Activated gamma-delta T cell treated with Interleukin-2 at 50 U/mL for 16 hours (primary cell): ENCODE measurements around the gene SHISA8.
"Not testable (repeated sequence)": the region's sequence is repeated elsewhere in the genome, so short reads cannot be mapped to it uniquely, and the experiment has no call there.

Experiments used
- DNase-seq: peaks from one replicate; pipeline ENCODE4 v3.0.0-alpha.2; 2020

Gene SHISA8

DNA sequence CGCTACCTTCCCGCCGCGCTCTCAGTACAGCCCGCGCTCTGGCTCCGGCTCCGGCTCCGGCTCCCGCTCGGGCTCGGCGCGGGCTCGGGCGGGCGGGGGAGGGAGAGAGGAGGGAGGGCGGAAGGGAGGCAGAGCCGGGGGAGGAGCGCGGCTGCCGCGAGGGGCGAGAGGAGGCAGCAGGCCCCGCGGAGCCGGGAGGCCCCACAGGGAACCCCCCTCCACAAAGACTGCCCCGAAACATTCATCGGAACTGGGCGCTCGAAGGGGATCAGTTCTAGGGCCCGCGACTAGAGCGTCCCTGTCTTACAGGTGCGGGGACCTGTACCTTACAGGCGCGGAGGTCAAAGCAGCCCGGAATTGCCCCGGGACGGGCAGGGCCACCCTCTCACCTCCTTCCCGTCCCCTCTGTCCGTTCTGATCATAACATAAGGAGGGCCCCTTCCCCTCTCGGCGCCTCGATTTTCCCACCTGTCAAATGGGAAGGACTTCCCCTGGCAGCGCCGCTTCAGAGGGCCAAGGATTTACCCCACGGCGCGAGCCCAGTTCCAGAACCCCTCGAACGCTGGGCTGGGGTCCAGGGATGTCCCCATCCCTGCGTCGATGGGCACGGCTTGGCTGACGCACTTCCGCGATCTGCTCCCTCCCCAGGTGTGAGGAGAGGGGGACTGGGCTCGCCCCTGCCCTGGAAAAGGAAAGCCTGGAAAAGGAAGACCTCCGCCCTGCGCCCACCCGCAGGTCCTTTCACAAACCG is at the start of gene SHISA8:
Gene SHISA8, minus strand, starts transcription at position 40 of the 751 bp plus-strand sequence. CDS start 407 bp downstream, outside the sequence.
- DNase-seq, result peak; percentile 49

DNA sequence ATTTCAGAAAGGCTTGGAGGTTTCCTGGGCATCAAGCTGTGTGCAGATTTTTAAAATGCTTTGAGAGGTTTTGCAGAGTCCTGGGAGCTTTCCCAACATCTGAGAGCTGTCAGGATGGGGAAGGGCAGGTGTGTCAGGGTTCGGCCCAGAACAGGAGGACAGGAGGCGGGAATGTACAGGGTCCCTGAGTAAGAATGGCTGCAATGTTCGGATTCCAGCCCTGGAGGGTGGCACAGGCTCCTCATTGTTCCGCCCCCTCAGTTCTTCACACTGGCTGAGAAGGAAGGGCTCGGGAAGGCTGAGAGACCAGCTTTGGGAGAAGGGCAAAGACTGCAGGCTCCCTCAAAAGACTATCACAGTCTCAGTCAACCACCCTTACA is 49.2 kb upstream of the SHISA8 start:
- no peak for DNase-seq

DNA sequence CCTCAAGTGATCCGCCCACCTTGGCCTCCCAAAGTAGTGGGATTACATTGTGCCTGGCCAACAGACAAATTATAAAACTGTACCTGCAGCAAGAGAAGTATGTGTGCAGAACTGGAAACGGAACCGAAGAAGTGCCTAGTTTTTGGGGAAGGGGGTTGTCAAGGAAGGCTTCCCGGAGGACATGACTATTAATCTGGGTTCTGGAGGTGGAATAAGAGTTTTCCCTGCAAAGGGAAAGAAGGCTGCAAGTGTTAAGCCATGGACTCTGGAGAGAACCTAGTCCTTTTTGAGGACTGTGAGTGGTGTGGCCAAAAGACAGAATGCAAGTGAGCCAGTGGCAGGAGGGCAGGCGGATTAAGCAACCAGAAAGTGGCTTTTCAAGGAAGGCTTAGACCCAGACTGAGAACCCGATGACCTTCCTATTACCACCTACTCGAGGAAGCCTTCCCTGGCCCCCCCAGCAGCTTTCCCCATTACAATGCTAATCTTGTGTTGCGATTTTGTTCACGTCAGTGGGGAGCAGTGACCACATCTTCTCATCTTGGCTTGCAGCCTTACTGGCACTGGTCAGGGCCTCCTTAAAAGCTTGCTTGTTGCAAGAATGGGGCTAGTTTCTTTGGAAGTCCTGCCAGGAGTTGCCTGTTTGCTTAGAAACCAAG is 48.7 kb upstream of the SHISA8 start:
- no peak for DNase-seq

DNA sequence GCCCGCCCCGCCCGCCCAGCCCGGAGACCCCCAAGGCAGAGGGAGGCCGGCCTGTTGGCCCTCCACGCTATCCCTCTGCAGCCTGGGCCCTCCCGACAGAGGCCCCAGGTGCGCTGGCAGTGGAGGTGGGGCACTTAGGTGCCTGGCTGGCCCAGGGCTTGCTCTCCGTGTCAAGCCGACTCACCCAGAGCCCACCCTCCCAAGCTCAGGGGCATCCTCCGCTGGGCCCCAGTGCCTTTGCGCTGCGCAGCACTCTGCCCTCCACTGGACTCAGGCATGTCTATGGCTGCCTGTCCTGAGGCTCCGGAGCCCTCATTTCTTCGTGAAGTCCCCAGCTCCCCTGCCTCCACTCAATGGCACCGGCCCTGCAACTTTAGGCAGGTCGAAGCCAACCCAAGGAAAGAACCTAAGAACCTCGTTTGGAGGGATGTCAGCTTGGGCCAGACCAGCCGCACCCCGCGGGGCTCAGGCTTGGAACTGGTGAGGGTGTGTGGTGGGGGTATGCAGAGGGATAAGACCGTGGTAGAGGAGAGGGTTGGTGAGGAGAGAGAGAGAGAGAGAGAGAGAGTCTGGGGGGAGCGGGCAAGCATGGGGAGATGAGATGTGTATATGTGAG is 43.2 kb upstream of the SHISA8 start:
- DNase-seq, result no peak

DNA sequence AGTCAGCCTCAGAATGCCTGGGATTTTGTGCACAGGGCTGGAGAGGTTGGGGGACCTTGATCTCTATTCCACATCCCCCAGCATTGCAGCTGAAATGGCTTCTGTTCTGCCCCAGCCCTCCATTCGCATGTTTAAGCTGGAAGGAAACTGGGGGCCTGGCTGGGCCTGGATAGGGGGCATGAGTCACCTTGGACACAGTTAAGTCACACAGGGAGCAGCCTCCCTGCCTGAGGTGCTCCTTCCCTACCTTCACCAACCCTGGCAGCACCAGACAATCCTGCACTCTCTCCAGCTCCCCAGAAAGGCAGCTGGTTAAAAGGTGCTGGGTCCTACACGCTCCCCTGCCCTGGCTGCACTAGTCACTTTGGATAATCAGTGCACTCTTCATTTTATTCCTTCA is 37.8 kb upstream of the SHISA8 start:
- DNase-seq, result no peak

DNA sequence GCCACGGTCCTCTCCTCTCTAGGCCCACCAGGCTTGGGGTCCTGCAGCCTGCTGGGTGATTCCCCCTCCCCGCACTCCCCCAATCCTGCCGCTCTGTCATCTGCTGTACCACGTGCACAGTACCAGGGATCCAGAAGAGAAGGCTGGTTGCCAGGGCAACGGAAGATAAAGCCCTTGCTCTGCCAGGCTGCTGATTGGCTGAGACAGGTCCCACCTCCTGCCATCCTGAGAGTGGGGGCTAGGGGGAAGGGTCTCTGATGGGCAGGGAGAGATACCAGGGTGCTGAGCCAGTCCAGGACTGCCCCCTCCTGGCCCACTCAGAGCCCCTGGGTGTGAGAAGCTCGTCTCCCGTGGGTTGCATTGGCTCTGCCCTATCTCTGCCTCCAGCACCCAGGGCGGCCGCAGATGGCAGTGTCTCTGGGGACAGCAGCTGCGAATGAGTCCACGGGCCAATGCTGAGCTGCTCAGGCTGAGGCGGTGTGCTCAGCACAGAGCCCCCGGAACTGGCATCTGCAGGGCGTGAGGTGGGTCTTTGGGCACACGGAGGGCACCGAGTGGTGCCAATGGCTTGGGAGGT is 37.1 kb upstream of the SHISA8 start, which contains the start of gene SMIM45:
Gene SMIM45, plus strand, starts transcription at position 253 of the 577 bp plus-strand sequence.
- DNase-seq, result no peak

DNA sequence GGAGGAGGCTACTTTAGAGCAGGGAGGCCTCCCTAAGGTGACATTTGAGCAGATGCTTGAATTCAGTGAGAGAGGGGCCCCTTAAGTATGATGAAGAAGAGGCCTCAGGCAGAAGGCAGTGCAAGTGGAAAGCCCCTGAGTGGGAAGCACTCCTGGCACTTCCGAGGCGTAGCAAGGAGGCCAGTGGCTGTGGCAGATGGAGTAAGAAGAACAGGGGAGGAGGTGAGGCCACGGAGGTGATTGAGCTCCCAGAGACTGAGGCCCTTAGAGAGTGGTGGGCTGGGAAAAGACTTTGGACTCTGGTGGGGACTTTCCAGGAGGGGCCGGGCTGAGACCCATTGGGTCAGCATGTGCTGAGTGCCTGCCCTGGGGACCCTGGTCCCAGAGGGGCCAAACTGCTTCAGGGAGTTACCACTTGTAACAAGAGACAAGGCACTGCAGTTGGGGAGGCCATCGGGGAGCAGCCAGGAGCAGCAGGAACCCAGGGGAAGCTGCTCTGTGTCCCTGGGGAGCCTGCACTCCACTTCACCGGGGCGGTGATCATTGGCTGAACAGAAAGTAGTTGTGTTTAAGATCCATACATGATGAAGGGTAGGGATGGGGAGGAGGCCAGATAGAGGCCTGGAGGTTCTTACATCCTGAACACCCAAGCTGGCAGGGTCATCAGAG is 34.6 kb upstream of the SHISA8 start:
- no peak for DNase-seq

DNA sequence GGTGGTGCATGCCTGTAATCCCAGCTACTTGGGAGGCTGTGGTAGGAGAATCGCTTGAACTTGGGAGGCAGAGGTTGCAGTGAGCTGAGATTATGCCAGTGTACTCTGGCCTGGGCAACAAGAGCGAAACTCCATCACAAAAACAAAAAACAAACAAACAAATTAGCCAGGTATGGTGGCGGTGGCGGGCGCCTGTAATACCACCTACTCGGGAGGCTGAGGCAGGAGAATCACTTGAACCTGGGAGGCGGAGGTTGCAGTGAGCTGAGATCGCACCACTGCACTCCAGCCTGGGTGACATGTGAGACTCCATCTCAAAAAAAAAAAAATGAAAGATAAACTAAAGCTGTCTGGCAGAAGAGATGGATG is 34.0 kb upstream of the SHISA8 start:
- DNase-seq, result not testable (repeated sequence)

DNA sequence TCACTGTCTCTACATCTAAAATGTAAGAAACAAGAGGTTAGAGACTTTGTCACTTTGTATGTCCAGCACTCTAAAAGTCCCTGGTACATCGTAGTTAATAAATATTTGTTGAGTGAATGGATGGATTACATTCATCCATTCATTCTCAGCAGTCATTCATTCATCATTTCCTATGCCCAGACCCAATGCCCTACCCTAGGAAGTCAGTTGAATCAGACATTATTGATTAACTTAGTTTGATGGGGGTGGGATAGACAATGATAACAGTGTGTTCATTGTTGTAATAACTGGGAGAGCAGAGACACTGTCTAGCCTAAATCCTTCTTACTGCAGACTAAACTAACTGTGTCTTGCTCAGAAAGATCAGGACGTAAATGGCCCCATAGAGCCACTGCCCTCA is 33.3 kb upstream of the SHISA8 start:
- DNase-seq, result no peak

DNA sequence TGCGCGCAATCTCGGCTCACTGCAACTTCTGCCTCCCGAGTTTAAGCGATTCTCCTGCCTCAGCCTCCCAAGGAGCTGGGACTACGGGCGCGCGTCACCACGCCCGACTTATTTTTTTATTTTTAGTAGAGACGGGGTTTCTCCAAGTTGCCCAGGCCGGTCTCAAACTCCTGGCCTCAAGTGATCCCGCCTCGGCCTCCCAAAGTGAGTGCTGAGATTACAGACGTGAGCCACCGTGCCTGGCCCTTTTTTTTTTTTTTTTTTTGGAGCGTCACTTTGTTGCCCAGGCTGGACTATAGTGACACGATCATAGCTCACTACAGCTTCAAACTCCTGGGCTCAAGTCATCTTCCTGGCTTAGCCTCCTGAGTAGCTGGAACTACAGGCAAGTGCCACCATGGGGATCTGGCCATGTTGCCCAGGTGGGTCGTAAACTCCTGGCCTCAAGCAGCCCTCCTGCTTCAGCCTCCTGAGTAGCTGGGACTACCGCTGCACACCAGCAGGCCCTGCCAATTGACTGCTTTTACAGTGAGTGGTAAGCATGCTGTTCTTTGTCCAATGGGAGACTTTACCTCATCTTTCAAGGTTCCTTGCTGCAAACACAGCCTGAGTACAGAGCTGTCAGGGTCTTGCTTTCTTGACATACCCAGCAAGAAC is 32.7 kb upstream of the SHISA8 start:
- no peak for DNase-seq

DNA sequence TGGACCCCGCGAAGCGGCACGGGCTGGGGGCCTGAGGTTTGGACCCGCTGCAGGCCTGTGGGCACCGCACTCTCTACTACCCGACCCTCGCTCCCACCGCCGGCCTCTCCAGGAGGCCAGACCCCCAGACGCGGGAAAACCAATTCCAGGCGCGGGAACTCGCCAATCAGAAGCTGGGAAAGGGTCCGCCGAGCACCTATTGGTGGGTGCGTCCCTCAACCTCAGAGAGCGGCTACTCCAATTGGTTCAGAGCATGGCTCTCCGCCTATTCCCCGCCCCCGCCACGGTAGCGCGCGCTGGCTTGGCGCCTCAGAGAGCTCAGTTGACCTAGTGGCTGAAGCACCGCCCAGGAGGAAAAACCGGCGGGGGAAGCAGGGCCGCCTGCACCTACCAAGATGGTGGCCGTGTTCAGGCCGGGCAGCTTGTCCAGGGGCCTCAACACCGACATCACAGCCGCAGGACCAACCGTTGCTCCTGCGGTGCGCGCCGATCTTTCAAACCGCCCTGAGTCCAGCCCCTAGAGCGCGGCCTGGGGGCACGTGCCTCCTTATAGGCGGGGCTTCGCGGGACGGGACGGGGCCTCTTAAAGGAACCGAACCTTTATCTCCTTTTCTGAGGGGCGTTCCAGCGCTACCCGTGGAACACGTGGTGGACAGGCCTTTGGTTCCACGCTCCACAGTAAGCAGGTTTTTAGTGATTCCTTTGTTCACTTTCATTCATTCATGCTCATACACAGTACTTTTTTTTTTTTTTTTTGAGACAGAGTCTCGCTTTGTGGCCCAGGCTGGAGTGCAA is 32.0 kb upstream of the SHISA8 start, which contains the start of gene CENPM:
Gene CENPM, minus strand, starts transcription at position 524 of the 795 bp plus-strand sequence. Its CDS starts 76 bp downstream, at position 448.
- peak; percentile 81 for DNase-seq

DNA sequence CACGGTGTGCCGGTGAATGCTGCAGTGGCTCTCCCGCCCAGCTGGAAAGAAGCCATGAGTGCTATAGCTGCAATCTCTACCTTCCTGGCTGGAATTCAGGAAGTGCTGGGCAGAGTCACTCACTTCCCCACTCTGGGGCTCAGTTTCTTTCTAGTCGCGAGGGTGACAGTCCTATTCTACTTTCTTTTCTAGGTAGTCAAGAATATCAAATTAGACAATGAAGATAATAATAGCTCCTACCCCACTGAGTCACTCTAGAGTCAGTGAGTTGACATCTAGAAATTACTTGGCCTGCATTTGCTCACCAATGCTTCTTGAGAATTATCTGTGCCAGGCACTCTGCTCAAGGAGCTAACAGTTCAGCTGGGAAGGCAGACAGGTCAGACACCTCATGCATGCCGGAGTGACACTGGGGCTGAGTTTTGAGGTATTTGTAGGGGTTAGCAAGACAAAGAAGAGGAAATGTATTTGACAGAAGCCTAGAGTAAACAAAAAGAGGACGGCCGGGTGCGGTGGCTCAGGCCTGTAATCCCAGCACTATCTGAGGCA is 28.9 kb upstream of the SHISA8 start:
- no peak for DNase-seq

DNA sequence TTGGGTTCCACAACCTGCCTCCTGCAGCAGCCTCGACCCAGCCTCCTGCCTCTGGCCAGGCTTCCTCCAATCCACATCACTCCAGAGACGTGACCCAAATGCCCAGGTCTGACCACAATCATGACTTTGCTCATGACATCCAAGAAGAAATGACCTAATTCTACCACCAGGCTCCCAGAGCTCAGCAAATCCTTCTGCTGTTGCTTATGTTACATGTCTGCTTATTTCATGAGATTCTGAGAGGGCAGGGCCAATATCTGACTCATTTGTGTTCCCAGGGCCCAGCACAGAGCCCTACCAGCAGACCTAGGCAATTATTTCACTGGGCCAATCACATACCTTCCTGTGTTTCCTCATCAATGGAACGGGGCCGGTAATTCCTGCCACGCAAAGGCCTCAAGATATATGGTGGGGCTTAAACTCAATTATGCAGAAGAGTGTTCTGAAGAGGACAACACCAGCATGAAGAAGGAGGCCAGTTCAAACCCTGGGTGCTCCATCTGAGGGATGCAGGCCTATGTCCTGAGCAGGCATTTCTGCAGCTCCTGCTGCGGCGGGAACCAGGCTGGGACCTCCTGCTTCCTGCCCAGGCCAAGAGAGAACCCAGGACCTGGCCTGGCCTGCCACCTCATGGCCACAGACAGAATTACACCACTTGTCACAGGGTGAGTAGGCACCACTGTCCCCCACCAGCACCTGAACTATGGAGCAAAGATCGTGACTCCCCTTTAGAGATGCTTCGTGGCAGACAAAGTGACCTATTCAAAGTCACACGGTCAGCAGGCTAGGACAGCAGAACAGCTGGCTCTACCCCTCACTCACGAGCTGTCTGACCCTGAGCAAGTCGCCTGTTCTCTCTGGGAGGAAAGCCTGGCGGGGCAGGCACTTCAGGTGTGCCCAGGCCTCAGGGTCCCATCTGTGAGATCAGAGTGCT is 26.2 kb upstream of the SHISA8 start:
- peak; percentile 85 for DNase-seq

DNA sequence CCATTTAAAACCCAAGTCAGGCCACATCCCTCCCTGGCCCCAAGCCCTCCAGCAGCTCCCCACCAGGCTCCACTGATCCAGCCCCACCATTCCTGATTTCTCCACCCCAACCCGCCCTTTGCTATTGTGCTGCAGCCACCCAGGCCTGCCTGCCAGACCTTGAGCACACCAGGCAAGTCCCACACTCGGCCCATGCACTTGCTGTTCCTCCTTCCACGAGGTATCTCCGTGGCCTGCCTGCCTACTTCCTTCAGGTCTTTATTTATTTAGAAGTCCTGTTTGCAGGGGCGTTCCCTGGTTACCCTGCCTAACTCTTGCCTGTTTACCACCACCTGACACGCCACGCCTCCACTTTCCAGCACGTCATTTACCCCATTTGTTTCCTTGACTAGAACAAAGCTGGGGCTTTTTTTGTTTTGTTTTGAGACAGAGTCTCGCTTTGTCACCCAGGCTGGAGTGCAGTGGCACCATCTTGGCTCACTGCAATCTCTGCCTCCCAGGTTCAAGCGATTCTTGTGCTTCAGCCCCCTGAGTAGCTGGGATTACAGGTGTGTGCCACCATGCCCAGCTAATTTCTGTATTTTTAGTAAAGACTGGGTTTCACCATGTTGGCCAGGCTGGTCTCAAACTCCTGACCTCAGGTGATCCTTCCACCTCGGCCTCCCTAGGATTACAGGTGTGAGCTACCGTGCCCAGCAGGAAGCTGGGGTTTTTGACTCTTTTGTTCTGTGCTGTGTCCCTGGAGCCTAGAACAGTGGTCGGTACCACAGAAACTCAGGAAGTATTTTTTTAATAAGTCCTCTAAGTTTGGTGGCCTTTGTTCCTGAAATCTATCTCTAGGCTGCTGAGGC is 25.3 kb upstream of the SHISA8 start:
- peak; percentile 87 for DNase-seq

DNA sequence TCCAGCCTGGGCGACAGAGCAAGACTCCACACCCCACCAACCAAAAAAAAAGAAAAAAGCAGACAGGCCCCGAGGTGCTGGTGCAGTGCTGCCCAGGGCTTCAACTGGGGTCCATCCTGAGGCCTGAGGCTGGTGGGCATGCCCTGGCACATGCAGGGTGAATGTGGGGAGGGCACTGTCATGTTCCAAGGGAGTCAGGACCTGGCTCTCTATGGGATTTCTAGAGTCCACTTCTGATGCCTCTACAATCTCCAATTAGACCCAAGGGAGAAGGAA is 22.0 kb upstream of the SHISA8 start:
- no peak for DNase-seq

DNA sequence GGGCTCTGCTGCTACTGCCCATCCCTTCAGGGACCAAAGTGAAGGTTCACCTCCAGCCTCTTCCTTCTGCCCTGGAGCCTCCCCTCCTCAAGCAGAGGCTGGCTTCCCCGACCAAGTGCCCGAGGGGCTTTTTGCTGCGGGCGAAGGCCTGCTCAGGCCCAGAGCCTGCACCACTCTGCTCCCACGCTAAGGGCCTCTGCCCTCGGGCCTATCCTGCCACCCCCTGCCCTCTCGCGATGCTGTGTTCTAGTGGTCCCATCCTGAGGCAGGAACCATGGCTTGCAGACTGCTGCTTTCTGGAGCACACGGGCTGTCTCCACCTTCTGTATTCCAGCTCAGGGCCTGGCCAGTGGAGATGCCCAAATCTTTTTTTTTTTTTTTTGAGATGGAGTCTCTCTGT is 20.6 kb upstream of the SHISA8 start:
- no peak for DNase-seq

DNA sequence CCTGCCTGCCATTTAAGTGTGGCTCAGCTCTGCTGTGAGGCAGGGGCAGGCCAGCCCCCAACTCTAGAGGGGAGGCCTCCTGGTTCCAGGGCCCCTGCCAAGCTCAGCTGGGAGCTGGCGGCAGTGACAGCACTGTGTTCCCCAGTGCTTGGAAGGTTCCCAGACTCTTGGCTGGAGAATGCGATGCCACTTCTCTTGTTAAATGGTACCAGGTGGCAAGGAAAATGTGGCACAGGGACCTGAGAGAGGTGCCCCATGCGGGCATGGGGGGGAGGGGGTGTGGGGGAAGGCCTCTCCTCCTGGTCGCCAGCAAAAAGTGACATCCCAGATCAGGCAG is 20.1 kb upstream of the SHISA8 start:
- DNase-seq, result no peak

DNA sequence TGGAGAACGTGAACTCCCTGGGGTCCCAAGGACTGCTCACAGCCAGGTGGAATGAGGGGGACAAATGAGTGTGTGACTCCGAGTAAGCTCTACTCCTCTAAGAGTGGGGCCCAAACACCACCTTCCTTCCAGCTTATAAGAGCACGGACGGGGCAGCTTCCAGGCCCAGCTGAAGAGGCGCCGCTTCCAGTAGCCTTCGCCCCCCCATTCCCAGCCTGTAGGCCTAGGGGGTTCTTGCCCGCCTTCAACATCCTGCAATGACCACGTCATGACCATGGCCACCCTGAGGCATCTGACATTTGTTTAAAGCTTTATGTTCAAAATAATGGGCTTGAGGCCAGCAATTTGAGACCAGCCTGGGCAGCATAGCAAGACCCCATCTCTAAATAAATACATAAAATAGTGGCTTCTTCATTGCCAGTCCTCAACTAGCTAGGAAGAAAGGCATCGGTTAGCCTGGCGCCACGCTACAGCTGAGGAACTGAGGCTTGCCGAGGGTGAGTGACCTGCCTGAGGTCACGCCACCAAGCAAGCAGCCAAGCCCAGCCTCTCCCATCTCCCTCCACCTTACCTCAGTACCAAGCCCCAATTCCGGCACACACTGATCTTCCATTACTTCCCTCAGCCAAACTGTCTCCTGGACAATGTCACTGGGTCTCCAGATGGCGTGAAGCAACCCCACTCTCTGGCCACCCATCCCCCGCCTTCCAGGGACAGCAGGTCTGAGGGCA is 19.6 kb upstream of the SHISA8 start:
- no peak for DNase-seq
